Hepatic stellate cell (primary cell): ENCODE data around the gene AQP2.
"Not testable (repeated sequence)": the region's sequence is repeated elsewhere in the genome, so short reads cannot be mapped to it uniquely, and the experiment has no call there.

Experiments
- DNase-seq: peaks from one replicate; pipeline ENCODE4 v3.0.0; 2011; ENCODE audit warnings: low spot score

The AQP2 gene

DNA sequence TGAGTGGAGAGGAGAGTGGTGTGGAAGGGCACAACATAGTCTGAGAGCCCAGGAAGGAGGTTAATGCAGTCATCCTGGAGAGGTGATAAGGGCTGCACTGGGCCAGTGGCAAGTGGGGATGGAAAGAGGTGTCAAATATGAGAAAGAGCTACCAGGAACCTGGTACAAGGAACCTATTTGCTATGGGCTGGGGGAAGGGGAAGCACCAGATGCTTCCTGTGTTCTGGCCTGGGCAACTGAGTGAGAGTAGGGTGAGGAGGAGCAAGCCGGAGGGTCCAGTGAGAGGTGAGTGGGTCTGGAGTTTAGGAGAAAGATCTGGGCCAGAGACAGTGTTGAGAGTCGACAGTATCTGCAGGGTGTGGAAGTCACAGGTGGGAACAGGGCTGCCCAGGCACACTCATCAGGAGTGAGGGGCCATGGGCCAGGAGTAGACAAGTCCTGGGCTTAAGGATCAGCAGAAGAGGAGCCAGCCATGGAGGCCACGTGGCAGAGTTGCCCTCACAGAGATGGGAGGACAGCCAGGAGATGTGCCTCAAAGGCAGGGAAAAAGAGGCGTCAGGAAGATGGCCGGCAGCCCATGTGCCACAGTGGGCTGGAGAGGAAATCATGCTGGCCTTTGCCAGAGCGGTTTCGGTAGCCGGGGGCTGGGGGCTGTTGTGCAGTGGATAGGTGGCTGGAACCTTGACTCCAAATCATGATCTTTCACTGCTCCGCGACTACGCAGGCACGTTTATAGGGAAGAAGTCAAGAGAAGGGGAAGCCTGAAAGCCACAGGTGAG, 19.3 kb downstream of the AQP2 start:
- DNase-seq: no peak

DNA sequence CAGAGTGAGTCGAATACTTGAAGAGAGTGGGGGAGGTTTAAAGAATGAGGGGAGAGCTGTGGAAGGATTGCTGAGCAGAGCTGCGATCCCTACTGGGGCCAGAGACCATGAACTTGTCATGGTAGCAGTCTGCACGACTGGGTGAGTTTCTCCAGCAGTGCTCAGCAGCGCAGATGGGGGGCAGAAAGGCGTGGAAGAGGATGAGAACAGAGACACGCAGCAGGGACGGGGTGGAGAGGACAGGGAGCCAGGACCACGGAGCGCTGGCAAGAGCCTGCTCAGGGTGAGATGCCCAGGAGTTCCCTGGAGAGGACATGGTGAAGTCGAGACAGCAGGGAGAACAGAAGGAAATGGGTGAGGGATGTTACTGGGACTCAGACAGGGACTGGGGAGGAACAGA, 20.1 kb downstream of the AQP2 start:
- no peak for DNase-seq

DNA sequence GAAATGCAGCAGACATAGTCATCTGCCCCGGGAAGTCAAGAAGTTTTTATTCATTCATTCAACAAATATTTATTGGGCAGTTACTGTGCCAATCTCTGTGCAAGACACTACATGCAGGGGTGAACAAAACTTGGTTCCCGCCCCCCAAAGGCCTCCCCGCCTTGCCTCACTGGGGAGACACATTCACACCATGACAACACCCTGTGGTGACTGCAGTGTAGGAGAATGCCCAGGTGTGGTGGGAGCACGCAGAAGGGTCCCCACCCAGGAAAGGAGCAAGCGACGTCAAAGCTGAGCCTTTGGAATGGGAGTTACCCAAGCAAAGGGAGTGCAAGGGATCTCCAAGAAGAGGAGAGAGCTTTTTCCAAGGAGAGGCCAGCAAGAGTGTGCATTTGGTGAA, 20.6 kb downstream of the AQP2 start:
- DNase-seq: no peak

DNA sequence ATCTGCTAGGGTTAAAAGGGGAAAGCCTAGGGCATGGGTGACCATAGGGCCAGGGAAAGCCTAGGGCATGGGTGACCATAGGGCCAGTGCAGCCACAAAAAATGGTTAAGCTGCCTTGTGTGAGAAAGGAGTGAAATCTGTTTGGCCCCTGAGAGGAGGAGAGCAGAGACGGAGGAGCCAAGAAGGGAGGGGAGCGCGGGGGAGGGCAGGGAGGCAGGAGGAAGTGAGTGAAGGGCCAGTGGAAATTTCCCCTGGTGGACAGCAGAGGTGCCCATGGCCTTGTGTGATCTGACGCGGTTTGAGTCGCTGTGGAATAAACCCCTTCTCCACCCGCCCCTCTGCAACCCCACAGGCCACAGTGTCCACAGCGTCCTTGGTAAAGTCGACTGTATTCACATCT, 21.6 kb downstream of the AQP2 start:
- no peak for DNase-seq

DNA sequence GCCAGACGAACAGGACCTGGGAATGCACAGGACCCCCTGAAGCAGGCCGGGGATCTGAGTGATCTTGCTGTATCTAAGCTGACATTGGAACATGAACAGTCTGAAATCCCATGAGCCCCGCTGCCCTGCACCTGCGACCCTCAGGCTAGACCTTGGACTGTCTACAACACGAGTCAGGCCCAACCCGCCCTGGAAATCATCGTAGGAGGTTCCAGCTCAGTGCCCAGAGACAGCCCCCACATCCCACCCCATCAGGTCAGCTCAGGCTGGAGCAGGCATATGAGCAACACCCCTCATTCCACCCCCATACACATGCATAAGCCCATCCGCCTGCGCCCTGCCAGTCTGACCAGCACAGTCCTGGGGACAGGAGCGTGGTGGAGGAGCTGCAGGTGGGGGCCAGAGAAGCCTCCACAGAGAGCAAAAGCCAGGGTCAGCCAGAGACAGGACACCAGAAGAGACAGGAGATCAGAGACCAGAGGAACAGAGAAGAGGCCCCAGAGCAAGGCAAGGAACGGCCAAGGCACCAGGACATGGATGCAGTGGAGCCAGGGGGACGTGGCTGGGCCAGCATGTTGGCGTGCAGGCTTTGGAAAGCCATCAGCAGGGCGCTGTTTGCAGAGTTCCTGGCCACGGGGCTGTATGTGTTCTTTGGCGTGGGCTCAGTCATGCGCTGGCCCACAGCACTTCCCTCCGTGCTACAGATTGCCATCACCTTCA, 22.3 kb downstream of the AQP2 start, which contains the start of gene AQP6:
AQP6 (plus strand) TSS at position 307 of the 720 bp plus-strand sequence; CDS start at position 534, 227 bp downstream.
- DNase-seq: no peak

DNA sequence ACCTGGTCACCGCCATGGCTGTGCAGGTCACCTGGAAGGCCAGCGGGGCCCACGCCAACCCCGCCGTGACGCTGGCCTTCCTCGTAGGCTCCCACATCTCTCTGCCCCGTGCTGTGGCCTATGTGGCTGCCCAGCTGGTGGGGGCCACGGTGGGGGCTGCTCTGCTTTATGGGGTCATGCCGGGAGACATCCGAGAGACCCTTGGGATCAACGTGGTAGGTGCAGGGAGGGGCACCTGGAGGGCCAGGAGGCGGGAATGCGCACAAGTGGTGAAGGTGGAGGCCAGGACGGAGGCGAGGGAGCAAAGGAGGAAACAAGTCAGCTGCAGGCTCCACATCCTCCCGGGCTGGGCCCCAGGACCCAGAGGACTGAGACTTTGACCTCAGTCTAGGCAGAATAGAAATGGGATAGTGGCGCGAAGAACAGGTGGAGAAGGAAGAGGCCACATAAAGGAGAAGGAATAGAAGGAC, 22.9 kb downstream of the AQP2 start:
- DNase-seq: no peak

DNA sequence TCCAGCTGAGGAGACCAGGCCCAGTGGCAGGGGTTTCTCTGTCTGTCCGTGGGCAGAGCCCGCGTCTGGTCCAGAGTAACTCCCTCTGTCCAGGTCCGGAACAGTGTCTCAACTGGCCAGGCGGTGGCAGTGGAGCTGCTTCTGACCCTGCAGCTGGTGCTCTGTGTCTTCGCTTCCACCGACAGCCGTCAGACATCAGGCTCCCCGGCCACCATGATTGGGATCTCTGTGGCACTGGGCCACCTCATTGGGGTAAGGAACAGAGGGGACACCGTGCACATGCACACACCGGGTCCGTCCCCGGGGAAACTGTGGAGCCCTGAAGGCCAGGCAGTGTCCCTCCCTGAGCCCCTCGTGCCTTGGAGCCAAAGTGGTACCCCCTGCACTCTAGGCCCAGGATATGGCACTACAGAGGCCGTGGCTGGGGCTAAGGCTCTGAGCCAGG, 23.7 kb downstream of the AQP2 start:
- peak; percentile 87 for DNase-seq

DNA sequence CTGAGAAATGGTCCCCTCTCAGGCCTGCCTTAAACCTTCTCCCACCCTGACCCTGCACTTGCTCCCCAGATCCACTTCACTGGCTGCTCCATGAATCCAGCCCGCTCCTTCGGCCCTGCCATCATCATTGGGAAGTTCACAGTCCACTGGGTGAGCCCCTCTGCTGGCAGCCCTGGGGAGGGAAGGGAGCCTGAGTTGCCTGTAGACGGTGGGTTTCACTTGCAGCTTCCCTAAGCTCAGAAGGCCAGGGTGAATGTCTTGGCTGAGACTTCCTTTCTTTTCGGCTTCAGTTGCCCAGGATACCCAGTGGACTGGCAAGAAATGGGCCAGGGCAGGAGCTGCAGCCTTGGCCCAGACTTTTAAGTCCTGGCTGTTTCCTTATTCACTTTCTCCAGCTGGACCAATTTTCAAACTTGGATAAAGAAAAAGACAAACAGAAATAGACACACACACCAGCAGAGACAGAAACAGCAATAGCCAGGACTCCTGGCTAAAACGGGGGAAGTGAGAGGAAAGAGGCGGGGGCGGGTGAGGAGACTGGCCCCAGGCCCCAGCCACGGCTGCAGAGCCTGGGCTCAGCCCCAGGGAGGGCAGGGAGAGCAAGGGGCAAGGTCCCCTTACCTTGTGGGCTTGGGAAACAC, 24.3 kb downstream of the AQP2 start:
- DNase-seq: no peak

DNA sequence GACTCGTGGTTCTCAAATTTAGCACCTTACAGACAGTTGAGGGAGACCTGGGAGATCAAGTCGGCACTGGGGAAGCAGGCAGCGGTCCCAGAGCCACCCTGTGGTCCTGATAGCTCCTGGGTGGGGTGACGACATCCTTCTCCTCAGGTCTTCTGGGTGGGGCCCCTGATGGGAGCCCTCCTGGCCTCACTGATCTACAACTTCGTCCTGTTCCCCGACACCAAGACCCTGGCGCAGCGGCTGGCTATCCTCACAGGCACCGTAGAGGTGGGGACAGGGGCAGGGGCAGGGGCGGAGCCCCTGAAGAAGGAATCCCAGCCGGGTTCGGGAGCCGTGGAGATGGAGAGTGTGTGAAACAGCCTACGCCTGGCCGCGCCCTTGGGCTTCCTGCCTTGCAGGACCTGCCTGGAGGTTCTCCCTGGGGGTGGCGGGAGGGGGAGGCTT, 24.8 kb downstream of the AQP2 start:
- DNase-seq: no peak

DNA sequence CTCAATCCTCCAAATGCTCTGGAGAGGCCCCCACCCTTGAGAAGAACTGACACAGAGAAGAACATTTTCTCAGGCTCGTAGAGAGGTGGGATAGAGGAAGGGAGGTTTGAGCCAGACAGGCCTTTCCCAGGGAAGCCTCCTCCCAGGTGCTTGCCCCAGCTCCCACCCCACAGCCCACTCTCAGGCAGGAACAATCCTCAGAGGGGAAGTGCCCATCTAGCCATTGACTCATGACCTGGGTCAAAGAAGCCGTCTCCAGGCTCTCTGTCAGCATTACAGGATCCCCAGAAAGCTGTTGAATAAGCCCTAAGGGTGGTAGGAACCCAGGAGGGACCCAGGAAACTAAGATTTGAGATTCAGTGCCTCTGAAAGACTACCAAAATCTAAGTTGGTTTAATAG, 26.0 kb downstream of the AQP2 start:
- no peak for DNase-seq

DNA sequence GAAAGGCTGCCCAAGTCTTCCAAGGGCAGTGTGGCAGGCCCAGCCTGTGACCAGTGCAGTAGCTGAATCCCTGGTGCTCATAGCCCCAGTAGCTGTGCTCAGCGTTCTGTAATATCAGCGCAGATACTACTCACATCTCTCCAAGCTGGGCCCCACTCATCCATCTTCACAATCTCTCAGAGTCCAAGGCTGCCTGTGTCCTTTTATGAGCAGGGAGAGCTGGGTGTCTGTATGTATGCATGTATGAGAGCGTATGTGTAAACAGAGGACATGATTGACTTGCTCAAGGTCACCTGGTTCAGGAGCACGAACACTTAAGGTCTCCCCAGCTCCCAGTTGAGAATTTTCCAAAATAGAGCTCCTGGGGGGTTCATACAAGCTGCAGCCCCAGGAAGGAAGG, 27.6 kb downstream of the AQP2 start:
- DNase-seq: no peak

DNA sequence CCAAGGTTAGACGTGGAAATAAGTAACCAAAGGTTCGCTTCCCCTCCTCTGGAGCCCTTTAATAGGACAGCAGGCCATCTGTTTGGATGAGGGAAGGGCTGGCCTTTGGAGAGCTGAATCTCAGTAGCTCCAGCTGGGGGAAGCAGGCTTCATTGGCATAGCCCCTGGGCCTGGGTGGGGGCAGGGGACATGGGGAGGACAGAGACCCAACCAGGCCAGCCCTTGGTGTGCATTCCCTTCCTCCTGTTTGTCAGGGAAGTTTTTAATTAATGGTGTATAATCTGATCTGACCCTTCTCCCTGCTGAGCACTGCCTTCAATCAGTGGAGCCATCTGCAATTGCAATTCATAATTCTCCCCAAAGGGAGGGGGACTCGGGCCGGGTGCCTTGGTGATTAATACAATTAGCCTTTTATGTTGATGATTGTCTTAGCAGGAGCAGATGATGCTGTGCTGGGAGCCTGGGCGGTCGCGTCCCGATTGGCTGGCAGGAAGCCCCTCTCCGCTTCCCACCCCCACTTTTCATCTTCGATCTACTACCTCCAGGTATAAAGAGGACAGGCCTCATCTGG, 28.6 kb downstream of the AQP2 start:
- DNase-seq: no peak

DNA sequence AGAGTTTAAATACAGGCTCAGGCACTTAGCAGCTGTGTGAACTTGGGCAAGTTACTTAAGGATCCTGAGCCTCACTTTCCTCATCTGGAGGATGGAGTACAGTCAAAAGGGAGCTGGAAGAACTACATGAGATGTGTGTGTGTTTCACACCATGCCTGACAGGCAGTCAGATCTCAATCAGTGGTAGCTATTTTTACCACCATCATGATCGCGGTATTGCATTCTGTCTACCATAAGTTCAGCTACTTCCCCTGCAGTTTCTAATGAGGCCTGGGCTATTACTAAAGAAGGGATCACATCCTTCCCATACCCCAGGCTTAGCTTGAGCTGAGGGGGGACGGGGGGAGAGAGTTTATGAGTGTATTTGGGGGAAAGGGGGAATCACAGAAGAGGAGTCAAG, 29.3 kb downstream of the AQP2 start:
- DNase-seq: no peak

DNA sequence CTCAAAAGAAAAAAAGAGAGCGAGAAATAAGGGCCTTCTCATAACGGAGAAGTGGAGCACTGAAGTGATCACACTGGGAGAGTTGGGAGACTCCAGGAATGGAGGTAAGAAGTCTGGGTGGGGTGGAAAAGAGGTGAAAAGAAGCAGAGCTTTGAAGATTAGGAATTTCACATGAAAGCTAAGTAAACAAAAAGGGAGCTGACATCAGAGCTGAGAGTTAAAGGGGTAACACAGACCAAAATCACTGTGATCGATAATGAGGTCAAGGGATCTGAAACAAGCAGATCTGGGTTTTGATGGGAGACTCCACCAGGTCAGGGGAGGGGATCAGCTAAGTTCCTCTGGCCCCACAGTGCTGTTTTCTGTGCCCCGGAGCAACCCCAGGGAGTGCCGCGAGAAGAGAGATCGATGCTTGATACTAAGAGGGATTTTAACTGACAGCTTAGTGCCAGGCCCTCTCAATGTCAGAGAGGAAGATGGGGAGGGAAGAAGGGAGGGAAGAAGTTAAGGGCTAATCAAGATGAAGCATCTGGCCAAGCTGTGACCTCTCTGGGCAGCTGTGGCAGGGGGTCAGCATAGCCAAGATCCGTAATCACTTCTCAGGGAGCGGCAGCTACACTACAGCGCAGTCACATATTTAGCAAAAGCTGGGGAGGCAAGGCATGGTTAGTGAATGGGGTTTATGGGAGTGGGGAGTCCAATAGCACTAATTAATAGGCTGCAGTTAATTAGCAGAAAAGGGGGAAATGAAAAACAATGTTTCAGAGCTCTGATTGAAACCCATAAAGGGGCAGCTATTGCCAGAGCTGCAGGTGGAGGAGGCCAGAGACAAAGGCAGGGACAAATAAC, 30.2 kb downstream of the AQP2 start:
- no peak for DNase-seq

DNA sequence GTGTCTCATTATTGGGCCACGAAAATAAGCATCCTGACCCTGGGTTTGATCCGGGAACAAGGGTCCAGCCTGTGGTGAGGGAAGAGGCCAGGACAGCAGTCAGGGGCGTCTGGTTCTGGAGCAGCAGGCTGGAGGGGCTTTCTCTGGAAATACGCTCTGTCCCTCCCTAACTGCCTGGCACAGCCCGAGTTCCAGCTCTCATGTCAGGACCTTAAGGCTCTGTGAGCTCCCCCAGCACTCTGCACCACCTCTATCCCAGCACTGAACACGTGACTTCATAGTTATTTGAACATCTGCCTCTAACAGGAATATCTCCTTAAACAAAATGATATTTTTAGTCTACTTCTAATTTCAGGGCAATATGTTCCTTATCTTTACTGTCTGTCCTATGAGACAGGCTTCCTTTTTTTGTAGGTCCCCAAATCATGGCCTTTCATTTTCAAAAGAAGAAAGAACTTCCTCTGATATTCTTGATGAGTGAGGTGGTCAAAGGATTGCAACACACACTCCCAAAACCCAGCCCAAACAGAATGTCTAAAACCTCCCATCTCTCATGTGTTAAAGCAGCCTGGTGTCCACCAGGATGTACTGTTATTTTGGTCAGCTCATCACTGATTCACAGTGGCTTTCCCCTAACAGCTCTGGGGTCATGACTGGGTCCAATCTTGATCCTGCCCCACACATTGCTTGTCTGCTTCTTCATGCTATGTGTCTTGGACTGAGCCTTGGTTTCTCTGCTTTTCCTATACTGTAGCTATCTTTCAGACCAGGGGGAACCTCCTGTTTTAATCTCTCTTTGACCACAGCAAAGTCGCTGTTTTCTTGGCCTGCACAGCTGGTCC, 31.9 kb downstream of the AQP2 start:
- no peak for DNase-seq

DNA sequence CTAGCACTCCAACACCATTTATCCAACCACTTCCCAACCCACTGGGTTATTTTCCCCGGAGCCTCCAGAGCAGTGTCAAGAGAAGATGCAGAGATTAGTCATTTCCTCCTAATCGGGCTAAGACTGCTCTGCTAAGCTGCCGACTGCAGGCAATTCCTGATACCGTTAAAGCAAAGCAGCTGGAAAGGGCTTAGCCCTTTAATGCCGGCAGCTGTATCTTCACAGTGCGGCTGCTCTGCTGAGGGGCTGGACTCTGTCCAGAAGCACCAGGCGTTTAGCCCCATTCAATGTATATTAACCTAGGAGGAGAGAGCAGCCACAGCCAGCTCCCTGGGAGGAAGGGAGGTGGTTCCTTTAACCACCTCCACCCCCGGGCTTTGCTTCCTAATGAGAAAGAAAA, 33.4 kb downstream of the AQP2 start:
- peak; percentile 86 for DNase-seq

DNA sequence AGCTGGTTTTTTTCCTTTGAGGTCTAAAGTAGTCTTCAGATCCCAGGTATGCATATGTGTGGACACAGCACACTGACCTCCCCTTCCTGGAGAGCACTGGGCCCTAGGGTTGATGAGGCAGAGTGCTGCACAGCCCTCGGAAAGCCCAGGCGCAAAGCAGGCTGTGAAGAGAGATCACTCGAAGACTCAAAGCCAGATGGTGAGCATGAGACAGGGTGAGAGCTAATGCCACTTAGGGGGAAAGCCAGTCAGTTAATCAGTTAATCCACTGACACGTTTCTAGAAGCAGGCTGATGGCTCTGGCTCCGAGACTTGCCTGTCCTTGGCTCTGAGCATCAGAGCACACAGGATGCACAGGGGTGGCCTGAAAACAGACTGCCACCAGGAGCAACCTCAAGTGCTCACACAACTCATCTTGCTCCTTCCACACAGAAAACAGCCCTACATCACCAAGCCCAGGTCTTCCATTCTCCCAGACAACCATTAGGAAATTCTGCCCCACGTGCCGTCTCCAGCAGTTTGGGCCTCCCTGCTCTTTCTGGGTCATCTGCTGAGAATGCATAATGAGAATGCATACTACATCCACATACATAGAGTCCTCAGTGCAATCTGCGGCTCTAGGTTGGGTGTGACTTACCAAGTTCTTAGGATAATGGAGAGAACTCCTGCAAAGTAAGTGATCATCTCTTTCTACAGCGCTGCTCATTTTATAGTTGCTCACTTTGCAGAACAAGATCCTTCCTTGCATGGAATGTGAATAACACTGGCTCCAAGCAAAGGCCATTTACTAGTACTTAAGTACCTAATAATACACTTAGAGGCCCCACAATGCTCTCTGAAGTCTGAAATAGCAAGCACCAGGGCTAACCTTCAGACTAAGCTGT, 34.2 kb downstream of the AQP2 start:
- no peak for DNase-seq

DNA sequence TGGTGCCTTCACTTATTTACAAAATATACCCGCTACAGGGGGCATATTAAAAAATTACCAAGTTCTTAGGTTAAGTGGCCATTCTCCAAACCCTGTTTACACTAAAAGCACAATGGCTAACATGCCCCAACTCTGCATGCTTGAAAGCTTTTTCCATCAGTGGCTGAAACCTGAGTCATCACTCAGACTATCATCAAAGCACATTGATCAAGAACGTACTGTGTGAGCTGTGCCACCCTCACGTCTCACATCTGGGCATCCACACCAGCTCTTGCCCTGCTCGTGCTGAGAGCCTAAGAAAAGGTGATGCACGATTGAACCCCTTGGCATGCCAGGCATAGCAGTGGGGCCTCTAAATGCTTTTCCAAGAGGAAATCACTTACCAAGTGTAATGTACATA, 35.4 kb downstream of the AQP2 start:
- no peak for DNase-seq

DNA sequence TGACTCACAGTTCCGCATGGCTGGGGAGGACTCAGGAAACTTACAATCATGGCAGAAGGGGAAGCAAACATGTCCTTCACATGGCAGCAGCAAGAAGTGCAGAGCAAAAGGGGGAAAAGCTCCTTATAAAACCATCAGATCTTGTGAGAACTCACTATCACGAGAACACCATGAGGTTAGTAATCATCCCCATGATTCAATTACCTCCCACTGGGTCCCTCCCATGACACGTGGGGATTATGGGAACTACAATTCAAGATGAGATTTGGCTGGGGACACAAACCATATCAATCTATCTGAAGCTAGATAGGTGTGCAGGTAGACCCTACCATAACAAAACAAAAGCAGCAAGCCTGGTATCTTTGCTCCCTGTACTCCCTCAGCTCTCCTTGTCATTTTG, 35.9 kb downstream of the AQP2 start:
- DNase-seq: not testable (repeated sequence)
